ENCODE measurements around the gene OBP2B. TPM values are rescaled to one million over a fixed set of nuclear protein-coding genes. Genes with fewer than 3 reads are reported as not detected.
"Not testable (repeated sequence)": the region's sequence is repeated elsewhere in the genome, so short reads cannot be mapped to it uniquely, and the experiment has no call there.

Gene OBP2B, protein sequence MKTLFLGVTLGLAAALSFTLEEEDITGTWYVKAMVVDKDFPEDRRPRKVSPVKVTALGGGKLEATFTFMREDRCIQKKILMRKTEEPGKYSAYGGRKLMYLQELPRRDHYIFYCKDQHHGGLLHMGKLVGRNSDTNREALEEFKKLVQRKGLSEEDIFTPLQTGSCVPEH
- not detected for total RNA-seq

DNA sequence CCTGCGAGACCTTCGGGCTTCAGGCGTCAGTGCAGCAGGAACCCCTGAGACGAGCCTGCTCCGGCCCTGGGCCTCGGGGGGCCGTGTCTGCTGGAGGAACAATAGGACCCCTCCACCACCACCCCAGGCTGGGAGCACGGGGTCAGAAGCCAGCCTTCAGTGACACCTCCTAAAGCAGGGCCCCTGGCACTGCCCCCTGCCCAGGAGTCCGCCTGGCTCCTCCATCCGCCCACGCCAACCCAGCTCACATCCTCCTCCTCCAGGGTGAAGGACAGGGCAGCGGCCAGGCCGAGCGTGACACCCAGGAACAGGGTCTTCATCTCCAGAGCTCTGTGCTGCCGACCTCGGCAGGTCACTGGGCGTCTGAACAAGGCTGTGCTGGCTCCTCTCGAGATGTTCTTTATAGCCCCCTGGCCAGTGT, at the start of gene OBP2B:
TSS of gene OBP2B (minus strand) at position 371 of the 421 bp plus-strand sequence. CDS start at position 320, 51 bp downstream.
- DNase-seq (ENCODE audit: low spot score); ATAC-seq: not testable (repeated sequence)

DNA sequence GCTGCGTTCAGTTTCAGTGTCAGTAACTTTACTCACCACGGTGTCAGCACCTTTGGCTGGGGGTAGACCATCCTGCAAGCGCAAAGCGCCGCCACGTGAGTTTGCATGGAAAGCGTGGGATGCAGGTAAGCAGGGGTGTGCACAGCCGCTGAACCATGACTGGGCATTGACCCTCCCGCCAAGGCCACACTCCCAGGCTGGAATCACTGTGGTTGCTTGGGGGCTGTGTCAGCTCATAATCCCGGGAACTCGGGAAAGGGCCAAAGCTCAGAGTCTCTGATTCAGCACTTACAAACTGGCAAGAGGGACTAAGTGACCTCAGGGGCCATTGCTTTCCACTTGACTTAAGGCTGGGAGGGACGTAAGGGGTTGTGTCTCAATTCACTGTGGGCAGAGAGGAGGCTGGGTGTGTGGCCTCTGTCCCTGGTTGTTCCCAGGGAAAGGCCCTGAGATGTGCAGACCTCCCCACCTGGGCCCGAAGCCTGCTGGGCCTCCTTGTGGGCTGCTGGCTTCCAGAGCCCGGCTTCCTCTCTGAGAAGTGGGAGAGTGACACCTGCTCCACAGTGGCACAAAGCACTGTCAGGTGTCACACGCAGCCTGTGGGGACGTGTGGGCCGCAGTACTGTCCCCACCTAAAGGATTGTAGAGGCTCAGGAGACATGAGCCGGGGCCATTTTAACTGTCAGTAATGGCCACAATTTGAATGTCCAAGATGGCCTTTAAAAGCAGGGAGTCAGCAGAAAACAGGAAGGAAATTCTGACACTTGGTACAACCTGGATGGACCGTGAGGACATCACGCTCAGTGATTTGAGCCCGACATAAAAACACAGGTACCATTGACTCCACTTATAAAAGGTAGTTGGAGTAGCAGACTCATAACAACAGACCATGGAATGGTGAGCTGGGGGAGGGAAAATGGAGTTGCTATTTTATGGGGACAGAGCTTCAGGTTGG, 49.3 kb upstream of the OBP2B start:
- peak; percentile 16 for DNase-seq (ENCODE audit: low spot score)
- no peak for ATAC-seq

DNA sequence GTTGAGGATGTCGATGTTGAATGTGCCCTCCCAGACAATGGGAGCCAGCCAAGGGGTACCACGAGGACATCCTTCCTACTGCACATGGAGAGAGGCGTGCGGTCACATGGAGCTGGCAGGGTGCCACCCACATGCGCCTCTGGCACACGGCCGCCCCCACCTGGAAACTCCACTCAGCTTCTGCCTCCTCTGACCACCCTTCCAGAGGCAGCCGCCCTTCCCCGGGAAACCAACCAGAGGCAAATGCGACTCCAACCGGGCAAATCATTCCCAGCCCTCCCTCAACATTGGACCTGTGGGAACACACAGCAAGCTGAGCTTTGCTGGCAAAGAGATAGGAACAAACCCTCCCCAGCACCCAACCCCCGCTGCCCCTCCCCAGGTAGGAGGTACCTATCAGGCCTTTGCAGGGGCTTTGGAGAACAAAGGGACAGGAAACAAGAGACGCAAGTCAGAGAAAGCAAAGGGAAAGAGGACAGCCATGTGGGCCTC, 48.5 kb upstream of the OBP2B start:
- DNase-seq (ENCODE audit: low spot score): no peak
- no peak for ATAC-seq

DNA sequence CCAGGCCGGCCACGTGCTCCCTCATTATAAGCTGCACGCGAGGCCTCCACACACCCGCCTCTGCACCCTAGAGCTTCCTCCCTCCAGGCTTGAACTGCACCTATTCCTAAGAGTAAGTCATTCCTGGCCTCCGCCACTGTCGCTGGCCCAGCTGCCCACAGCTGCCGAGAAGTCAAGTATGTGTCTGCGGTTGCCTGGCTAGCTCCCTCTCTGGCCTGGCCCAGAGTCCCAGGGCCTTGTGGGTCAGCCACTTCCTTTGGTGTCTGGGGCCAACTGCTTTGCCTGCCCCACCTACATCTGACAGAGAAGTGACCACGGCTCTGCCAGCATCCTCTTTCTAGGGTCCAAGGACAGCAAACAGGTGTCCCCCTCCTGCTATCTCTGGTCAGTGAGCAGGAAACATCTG, 47.6 kb upstream of the OBP2B start:
- no peak for ATAC-seq
- DNase-seq (ENCODE audit: low spot score): no peak

DNA sequence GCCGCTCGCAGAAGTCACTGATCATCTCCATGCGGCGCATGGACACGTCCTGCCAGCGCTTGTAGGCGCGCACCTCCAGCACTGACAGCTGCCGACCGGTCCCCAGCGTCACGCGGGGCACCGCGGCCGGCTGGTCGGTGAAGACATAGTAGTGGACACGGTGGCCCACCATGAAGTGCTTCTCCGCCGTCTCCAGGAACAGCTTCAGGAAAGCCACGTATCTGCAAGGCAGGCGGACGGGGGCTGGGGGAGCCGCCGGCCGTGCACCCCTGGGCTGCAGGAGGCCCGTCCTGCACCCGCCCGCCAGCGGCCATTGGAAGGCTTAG, 47.0 kb upstream of the OBP2B start:
- DNase-seq (ENCODE audit: low spot score) (no peak), ATAC-seq (no peak)

DNA sequence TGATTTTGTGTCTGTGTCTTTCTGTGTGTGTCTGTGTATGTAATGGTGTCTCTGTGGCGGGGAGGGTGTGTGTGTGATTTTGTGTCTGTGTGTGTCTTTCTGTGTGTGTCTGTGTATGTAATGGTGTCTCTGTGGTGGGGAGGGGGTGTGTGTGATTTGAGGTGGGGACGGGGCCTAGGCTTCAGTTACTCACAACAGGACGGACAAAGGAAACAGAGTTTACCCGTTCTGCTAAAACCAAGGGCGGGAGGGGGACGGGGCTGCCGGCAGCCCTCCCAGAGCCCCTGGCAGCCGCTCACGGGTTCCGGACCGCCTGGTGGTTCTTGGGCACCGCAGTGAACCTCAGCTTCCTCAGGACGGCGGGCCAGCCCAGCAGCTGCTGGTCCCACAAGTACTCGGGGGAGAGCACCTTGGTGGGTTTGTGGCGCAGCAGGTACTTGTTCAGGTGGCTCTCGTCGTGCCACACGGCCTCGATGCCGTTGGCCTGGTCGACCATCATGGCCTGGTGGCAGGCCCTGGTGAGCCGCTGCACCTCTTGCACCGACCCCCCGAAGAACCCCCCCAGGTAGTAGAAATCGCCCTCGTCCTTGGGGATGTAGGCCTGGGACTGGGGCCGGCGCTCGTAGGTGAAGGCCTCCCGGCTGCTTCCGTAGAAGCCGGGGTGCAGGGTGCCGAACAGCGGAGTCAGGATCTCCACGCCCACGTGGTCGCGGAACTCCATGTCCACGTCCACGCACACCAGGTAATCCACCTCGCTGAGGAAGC, 46.5 kb upstream of the OBP2B start:
- DNase-seq (ENCODE audit: low spot score): no peak

DNA sequence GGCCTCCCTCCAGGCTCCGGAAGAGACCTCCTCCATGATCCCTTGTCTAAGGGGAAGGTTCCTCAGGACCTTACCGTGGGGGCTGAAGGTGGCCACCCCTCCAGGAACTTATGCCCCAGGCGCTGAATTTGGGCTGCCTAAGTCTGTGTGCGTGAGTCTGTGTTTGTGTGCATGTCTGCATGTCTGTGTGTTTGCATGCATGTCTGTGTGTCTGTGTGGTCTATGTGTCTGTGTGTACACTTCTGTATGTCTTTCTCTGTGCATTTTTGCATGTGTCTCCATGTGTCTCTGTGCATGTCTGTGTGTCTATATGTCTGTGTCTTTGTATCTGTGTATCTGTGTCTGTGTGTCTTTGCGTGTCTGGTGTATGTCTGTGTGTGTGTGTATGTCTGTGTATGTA, 45.4 kb upstream of the OBP2B start:
- ATAC-seq: no peak

More for the DNA sequence above, 46.5 kb upstream of the OBP2B start:
- ATAC-seq: no peak

DNA sequence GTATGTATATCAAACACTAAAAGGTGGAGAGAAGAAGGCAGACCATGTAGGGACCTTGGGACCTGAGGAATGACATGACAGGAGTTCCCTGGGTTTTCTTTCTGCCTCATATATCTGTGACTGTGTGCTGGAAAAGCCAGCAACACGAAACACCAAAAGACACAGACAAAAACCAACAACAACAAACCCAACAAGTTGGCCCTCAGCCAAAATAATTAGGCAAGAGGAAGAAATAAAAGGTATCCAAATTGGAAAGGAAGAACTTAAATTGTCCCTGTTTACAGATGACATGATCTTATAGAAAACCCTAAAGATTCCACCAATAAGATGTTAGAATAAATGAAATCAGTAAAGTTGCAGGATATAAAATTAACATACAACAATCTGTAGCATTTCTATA, 44.2 kb upstream of the OBP2B start:
- ATAC-seq: no peak
- no peak for DNase-seq (ENCODE audit: low spot score)

More for the DNA sequence above, 45.4 kb upstream of the OBP2B start:
- no peak for DNase-seq (ENCODE audit: low spot score)

DNA sequence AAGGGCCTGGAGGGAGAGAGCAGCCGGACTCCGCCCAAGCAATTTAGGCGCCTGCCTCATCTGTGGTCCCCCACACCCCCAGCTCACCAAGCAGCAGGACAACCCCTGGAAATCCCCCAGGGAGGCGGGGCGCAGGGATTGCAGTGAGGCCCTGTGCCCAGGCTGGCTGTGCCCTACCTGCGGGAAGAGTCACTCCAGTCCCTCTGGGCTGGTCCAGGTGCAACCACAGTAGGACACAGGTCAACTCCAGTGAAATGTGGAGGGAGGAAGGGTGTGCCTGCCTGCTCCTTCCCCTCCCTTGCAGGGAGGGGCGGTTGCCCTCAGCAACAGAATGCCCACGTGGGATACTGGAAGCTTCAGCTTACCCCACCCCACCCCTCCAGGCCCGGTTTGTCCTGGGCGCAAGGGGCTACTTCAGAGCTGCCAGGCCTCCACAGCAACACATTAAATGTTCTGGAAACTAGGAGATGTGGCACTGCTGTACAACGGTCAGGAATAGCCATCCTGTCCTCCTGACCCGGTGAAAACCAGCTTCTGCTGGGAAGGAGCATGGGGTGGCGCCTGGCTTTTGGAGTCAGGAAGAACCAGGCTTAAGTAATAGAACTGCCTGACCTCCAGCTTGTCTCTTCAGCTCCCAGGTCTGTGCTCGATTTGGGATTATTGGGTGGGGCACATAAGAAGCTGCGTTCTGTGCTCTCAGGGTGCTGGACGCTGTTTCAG, 43.4 kb upstream of the OBP2B start:
- ATAC-seq (peak; percentile 26), DNase-seq (ENCODE audit: low spot score) (no peak)

DNA sequence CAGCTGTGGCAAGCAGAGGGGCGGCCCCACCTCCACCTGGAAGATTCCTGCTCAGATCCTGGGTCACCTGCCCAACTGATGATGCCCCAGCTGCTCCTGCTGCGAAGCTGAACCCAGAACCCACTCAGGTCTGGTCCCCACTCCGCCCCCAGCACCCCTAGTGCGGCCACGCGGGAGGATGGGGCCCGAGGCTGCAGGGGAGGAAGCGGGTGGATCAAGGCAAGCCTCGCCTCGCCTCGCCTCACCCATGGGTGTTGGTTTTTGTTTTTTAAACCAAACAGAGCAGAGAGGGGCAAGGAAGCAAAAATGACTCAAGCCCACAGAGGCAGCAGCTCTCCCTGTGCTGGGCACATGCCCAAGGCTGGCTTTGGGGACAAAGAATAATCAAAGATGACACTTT, 42.7 kb upstream of the OBP2B start:
- ATAC-seq (no peak), DNase-seq (ENCODE audit: low spot score) (no peak)

DNA sequence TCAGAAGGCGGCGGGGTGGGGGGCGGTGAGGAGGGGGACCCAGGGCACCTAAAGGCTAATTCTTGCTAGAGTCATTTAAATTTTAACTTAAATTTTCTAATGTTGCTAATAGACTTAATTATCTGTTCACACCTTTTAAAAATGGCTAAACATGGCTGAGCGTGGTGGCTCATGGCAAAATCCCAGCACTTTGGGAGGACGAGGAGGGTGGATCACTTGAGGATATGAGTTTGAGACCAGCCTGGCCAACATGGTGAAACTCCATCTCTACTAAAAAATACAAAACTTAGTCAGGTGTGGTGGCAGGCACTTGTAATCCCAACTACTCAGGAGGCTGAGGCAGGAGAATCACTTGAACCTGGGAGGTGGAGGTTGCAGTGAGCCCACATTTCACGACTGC, 42.2 kb upstream of the OBP2B start:
- ATAC-seq; DNase-seq (ENCODE audit: low spot score): not testable (repeated sequence)

DNA sequence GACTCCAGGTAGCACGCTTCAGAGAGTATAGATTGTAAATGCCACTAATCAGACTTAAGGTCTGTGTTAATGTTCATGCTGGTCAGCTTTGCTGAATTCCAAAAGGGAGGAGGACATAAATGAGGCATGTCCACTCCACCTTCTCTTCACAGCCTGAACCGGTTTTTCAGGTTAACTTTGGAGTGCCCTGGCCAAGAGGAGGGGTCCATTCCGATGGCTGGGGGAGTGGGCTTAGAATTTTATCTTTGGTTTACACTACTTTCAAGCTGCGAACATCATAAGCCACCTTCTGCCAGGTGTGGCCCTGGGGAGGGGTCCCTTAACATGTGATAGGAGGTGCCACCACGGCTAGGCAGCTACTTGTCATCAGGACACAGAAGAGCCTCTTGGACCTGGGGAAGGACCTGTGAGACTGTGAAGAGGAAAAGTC, 41.7 kb upstream of the OBP2B start:
- ATAC-seq (no peak), DNase-seq (ENCODE audit: low spot score) (no peak)

DNA sequence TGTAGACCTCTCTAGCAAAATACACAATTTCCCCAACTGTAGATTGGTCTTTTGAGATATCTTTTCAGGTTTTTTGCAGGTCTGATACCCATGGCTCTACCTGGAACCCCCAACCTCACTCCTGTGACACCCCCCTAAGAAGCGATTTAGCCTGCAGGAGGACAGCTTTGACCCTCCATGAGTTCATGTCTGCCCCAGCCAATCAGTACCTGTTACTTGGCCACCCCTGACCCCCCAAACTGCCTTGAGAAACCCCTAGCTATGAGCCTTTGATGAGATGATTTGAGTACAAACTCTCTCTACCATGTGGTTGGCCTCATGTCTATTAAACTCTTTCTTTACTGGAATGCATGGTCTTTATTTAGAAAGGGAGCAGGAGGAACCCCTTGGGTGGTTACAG, 40.3 kb upstream of the OBP2B start:
- DNase-seq (ENCODE audit: low spot score) (no peak), ATAC-seq (no peak)

DNA sequence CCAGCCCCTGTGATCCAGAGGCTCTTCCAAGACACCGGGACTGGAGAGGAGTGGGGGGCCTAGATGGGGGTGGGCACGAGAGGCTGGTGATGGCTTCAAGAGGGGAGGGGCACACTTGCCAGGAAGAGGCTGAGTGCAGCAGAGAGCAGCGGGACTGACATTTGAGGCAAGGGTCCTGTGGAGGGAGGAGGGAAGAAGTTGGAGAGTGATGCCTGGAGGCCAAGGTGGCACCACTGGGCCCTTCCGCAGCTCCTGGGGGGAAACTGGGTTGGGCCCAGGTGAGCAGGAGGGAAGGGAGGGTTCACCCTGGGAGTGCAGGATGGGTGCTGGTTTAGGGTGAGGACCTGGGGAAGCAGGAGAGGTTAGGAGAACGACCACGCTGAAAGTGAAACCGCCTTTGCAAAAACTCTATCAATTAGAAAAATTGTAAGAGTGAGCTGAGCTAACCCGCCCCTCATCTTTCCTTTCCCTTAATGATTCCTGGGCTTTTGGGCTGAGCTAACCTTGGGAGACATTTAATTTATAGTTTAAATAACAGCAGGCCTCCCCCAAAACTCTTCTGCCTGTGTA, 39.8 kb upstream of the OBP2B start:
- no peak for DNase-seq (ENCODE audit: low spot score)

DNA sequence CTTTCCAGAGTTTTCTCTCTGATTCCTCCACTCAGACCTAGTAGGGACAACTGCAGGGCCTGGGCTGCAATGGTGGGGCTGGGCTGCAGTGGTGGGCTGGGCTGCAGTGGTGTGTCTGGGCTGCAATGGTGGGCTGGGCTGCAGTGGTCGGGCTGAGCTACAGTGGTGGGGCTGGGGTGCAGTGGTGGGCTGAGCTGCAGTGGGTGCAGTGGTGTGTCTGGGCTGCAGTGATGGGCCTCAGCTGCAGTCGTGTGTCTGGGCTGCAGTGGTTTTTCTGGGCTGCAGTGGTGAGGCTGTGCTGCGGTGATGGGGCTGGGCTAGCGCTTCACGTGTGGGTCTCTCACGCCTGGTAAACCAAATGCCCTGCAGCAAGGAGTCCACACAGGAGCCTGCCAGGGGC, 38.6 kb upstream of the OBP2B start:
- ATAC-seq: no peak
- DNase-seq (ENCODE audit: low spot score): no peak

More for the DNA sequence above, 39.8 kb upstream of the OBP2B start:
- ATAC-seq: no peak

DNA sequence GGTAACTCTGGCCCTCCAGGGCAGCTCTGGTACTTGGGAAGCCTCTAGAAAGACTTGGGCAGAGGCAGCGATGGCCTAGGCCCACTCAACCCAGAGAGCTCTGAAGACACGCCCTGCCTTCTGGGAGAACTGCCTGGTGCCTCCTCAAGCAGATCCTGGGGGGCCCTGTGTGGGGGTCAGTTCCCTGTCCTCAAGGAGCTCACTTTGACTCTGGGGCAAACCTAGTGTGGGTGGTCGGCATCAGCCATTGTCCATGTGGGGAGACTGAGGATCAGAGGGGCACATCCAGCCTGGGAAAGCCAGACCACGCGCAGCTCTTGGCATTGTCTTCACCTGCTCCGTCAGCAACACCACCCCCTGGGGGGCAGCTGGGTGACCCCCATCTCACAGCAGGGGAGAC, 37.9 kb upstream of the OBP2B start:
- no peak for DNase-seq (ENCODE audit: low spot score)

DNA sequence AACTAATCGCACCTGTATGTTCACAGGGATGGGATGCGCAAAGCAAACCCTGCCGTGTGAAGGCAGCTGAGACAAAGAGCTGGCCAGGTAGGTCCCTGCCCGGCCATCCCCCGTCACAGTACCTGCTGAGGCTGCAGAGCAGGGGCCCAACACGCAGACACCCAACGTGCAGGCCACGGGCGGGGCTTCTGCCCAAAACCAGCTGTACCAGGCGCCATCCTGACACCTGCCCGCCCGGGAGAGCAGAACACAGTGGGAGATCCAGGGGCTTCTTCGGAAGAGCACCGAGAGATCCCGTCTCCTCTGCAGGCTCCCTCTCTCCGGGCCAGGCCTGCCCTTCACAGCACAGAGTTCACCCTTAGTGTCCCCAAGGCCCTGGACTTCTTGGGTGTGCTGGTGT, 37.5 kb upstream of the OBP2B start:
- ATAC-seq (no peak), DNase-seq (ENCODE audit: low spot score) (no peak)

More for the DNA sequence above, 37.9 kb upstream of the OBP2B start:
- no peak for ATAC-seq

DNA sequence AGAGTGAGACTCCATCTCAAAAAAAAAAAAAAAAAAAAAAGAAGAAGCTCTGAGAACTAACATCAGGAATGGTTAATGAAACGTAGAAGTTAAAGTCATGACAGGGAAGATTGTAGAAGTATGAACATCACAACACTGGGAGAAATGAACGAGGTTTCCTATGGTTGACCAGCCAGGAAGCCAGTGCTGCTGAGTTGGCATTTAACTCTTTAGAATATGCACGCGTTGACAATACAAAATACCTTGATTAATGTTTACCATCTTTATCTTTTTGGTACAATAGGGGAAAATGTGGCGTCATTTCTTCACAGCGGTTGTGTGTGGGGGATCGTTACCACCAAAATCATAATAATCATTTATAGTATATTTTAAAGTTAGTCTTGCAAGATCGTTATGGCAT, 33.9 kb upstream of the OBP2B start:
- no peak for ATAC-seq
- no peak for DNase-seq (ENCODE audit: low spot score)

DNA sequence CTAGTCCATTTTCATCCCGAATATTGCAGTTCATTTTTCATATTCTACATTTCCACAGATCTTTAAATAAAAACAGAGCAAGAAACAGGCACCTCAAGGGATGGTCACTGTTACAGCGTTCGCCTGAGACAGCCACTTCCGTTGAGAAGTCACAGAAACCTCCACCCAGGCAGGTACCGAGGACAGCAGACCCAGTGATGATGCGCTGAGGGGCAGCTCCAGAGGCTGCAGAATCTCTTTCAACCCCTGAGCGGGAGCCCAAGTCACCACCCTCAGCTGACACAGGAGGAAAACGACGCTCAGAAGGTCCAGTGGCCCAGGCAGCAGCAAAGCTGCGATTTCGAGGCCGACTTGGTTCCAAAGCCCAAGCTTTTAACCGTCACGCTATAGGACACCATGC, 33.2 kb upstream of the OBP2B start:
- DNase-seq (ENCODE audit: low spot score): no peak
- no peak for ATAC-seq

DNA sequence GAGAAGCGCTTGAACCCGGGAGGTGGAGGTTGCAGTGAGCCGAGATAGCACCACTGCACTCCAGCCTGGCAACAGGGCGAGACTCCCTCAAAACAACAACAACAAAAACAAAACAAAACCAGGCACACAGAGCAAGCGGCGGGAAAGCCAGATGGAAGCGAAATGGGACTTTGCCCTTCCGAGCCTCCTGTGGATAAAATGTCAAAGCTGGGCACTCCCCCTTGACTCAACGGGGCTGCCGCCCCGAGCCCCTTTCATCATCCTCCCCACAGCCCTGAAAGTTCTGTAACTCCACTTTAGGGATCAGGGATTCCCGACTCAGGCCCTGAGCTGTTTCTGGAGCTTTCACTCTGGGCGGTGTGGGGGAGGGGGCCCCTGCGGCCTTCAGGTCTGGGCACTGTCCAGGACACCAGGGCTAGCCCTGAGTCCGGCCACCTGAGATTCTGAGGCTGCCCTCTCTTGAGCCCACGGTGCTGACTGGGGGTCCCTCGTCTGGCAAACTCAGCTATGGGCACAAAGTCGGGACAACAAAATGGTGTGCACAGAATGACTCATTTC, 30.6 kb upstream of the OBP2B start:
- no peak for ATAC-seq
- no peak for DNase-seq (ENCODE audit: low spot score)
